HCT116 (cell line): ENCODE results near the gene ERGIC3. TPM values are rescaled to one million over a fixed set of nuclear protein-coding genes. Genes with fewer than 3 reads are reported as not detected.
A peak's percentile ranks its signal among the peaks of the same experiment; 100 is the strongest.
"Not testable (repeated sequence)": the region's sequence is repeated elsewhere in the genome, so short reads cannot be mapped to it uniquely, and the experiment has no call there.

Experiments used
- ATAC-seq: fragments of 200-7000 bp; cut with Tn5 transposase; 2 replicates; pipeline ENCODE4 v1.9.1; 2020; ENCODE audit warnings: mild to moderate bottlenecking, moderate library complexity
- BruUV-seq: library from RNA; stranded (reverse); fragments of 400-500 nt; replicated peaks from 2 replicates; lab custom pipeline; 2021; lab: Mats Ljungman, UMichigan
- CTCF ChIA-PET: fragments of 300-600 bp; sonication (Branson Sonifier 250); formaldehyde crosslinking; loops from one replicate; lab custom pipeline; 2021; ENCODE audit warnings: antibody characterized with exemption; lab: Charles Lee
- POLR2A ChIA-PET: fragments of 300-600, 350-600 bp; sonication (Branson Sonifier 250); formaldehyde crosslinking; loops from one replicate; lab custom pipeline; 2021; ENCODE audit warnings: antibody characterized with exemption; lab: Charles Lee
- RAD21 ChIA-PET, 2 experiments: fragments of 300-600 bp; sonication (Branson Sonifier 250); formaldehyde crosslinking; loops; one replicate each; lab custom pipeline; 2023; ENCODE audit warnings: low total read pairs in 2 of 2; ENCODE audit not compliant: uncharacterized antibody in 2 of 2, unreplicated experiment in 2 of 2, low non-redundant PET in 1 of 2; lab: Charles Lee
- DNase-seq: peaks from one replicate; pipeline ENCODE4 v3.0.0-alpha.2; 2010; ENCODE audit warnings: low read depth, low spot score
- H2AFZ ChIP-seq: fragments of 200-600 bp; shearing (Covaris generic), sonication (generic); 2 replicates; pipeline ENCODE4 v1.6.1; 2017; ENCODE audit warnings: low read depth, mixed run types, mixed read lengths, antibody characterized with exemption, low read length; ENCODE audit not compliant: poor library complexity, severe bottlenecking
- H3K27ac ChIP-seq: 2 replicates; pipeline ENCODE4 v1.5.1; 2012; ENCODE audit warnings: low read depth, low read length
- H3K27me3 ChIP-seq: fragments of 200-600 bp; sonication (generic); 2 replicates; pipeline ENCODE4 v1.6.1; 2016; ENCODE audit warnings: mixed run types, low read length, mixed read lengths; ENCODE audit not compliant: insufficient read depth
- H3K36me3 ChIP-seq, 2 experiments: fragments of 200-500 bp in 1 of 2; fragments of 200-600 bp in 1 of 2; sonication (Bioruptor generic) in 1 of 2; sonication (generic) in 1 of 2; 2 replicates each; pipeline versions ENCODE4 v1.5.1 to v1.6.1; 2014 to 2016; ENCODE audit warnings: low read length in 2 of 2, inconsistent platforms in 1 of 2, mixed read lengths in 1 of 2, mixed run types in 1 of 2; ENCODE audit not compliant: insufficient read depth in 2 of 2, control insufficient read depth in 1 of 2
- H3K4me1 ChIP-seq, 2 experiments: fragments of 200-600 bp in 1 of 2; sonication (generic) in 1 of 2; 2 replicates each; pipeline versions ENCODE4 v1.5.1 to v1.6.1; 2012 to 2017; ENCODE audit warnings: low read length in 2 of 2, inconsistent platforms in 1 of 2, mild to moderate bottlenecking in 1 of 2, mixed read lengths in 1 of 2, mixed run types in 1 of 2, moderate library complexity in 1 of 2; ENCODE audit not compliant: insufficient read depth in 2 of 2, control insufficient read depth in 1 of 2
- H3K4me2 ChIP-seq: fragments of 200-600 bp; sonication (generic); 2 replicates; pipeline ENCODE4 v1.6.1; 2017; ENCODE audit warnings: mixed run types, low read length, mixed read lengths
- H3K4me3 ChIP-seq, 2 experiments: fragments of 200-600 bp in 1 of 2; sonication (generic) in 1 of 2; replicated peaks in 1 of 2; 2 replicates each; pipeline ENCODE4 v1.5.1; 2011 to 2016; ENCODE audit warnings: low read length in 2 of 2, control low read depth in 1 of 2, low read depth in 1 of 2, mild to moderate bottlenecking in 1 of 2, mixed read lengths in 1 of 2, mixed run types in 1 of 2
- H3K79me2 ChIP-seq: fragments of 200-600 bp; sonication (generic); 2 replicates; pipeline ENCODE4 v1.6.1; 2017; ENCODE audit warnings: mild to moderate bottlenecking, mixed run types, low read length, moderate library complexity, mixed read lengths; ENCODE audit not compliant: insufficient read depth
- H3K9ac ChIP-seq: fragments of 200-600 bp; sonication (generic); 2 replicates; pipeline ENCODE4 v1.6.1; 2016; ENCODE audit warnings: low read length, mixed read lengths
- H3K9me2 ChIP-seq: fragments of 200-600 bp; sonication (generic), shearing (Covaris generic); 2 replicates; pipeline ENCODE4 v1.6.1; 2017; ENCODE audit warnings: mixed run types, mild to moderate bottlenecking, moderate library complexity; ENCODE audit not compliant: insufficient read depth
- H3K9me3 ChIP-seq, 2 experiments: fragments of 200-500 bp in 1 of 2; fragments of 200-600 bp in 1 of 2; sonication (Bioruptor generic) in 1 of 2; sonication (generic) in 1 of 2; 2 replicates each; pipeline ENCODE4 v1.6.1; 2014 to 2017; ENCODE audit warnings: low read length in 2 of 2, mixed read lengths in 2 of 2, inconsistent platforms in 1 of 2, low read depth in 1 of 2, mild to moderate bottlenecking in 1 of 2, mixed run types in 1 of 2, moderate library complexity in 1 of 2; ENCODE audit not compliant: control insufficient read depth in 1 of 2, insufficient read depth in 1 of 2
- H4K20me1 ChIP-seq: fragments of 200-600 bp; sonication (generic), shearing (Covaris generic); 2 replicates; pipeline ENCODE4 v1.6.1; 2017; ENCODE audit warnings: mixed run types, mild to moderate bottlenecking, moderate library complexity; ENCODE audit not compliant: insufficient read depth
- ELF1 ChIP-seq: IDR thresholded peaks from 2 replicates; pipeline ENCODE4 v1.6.1; 2012; ENCODE audit warnings: low read depth, borderline replicate concordance
- EZH2 ChIP-seq: fragments of 200-600 bp; sonication (generic); IDR thresholded peaks from 2 replicates; pipeline ENCODE4 v1.6.1; 2017; ENCODE audit warnings: antibody characterized with exemption, mixed run types
- EZH2phosphoT487 ChIP-seq: fragments of 200-600 bp; IDR thresholded peaks from 2 replicates; pipeline ENCODE4 v1.6.1; 2018; ENCODE audit warnings: antibody characterized with exemption, borderline replicate concordance
- FOSL1 ChIP-seq: IDR thresholded peaks from 2 replicates; pipeline ENCODE4 v1.6.1; 2012; ENCODE audit warnings: low read depth
- POLR2A ChIP-seq: IDR thresholded peaks from 2 replicates; pipeline ENCODE4 v1.7.0; 2011; ENCODE audit warnings: borderline replicate concordance; ENCODE audit not compliant: insufficient read depth, insufficient read length; ENCODE audit errors: extremely low read depth
- REST ChIP-seq: IDR thresholded peaks from 2 replicates; pipeline ENCODE4 v1.6.1; 2012; ENCODE audit warnings: low read depth
- SIN3A ChIP-seq: IDR thresholded peaks from 2 replicates; pipeline ENCODE4 v1.6.1; 2012; ENCODE audit warnings: low read depth
- intact Hi-C: fragments of 100-400 bp; cut with micrococcal nuclease; formaldehyde crosslinking; loops from 2 replicates; pipeline ENCODE4 v1.10.0; 2022
- total RNA-seq: library from RNA; stranded (reverse); gene quantifications from one replicate; pipeline ENCODE4 v1.2.1, GENCODE V29; 2021; ENCODE audit not compliant: unreplicated experiment
- TF ChIP-seq, protein P1 (sequence below), 3 experiments: fragments of 200-600 bp in 1 of 3; sonication (generic) in 1 of 3; IDR thresholded peaks in 2 of 3; conservative IDR thresholded peaks in 1 of 3; 2 replicates each; pipeline ENCODE4 v1.5.1; 2012 to 2017; ENCODE audit warnings: low read depth in 2 of 3, low read length in 2 of 3, antibody characterized with exemption in 1 of 3, borderline replicate concordance in 1 of 3, control low read depth in 1 of 3, mild to moderate bottlenecking in 1 of 3, mixed read lengths in 1 of 3, mixed run types in 1 of 3, moderate library complexity in 1 of 3; ENCODE audit not compliant: insufficient read depth in 1 of 3
- TF ChIP-seq, protein P2 (sequence below): IDR thresholded peaks from 2 replicates; pipeline ENCODE4 v1.6.1; 2011; ENCODE audit warnings: mild to moderate bottlenecking, low read length, moderate library complexity; ENCODE audit not compliant: insufficient replicate concordance; ENCODE audit errors: extremely low read depth

The ERGIC3 gene
- total RNA-seq, 1 experiment from 2014 or later, result 229 TPM

DNA sequence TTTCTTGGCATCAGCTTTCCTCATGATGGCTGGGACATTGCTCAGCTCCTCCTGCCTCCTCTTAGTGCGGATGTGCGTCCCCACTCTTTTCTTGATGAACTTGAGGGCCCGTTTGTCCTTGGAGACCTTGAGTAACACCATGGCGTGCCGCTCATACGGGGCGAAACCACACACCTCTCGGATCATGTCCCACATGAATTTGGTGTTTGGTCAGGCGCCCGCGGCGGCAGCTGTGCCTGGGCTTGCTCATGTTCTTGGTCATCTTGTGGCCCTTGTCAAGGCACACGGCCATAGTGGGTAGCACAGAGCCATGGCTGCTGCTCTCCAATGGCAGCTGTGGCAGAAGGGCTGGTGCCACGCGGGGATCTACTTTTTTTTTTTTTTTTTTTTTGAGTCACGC, 2.6 kb downstream of the ERGIC3 start (continued):
- TF ChIP-seq, protein P1, sequence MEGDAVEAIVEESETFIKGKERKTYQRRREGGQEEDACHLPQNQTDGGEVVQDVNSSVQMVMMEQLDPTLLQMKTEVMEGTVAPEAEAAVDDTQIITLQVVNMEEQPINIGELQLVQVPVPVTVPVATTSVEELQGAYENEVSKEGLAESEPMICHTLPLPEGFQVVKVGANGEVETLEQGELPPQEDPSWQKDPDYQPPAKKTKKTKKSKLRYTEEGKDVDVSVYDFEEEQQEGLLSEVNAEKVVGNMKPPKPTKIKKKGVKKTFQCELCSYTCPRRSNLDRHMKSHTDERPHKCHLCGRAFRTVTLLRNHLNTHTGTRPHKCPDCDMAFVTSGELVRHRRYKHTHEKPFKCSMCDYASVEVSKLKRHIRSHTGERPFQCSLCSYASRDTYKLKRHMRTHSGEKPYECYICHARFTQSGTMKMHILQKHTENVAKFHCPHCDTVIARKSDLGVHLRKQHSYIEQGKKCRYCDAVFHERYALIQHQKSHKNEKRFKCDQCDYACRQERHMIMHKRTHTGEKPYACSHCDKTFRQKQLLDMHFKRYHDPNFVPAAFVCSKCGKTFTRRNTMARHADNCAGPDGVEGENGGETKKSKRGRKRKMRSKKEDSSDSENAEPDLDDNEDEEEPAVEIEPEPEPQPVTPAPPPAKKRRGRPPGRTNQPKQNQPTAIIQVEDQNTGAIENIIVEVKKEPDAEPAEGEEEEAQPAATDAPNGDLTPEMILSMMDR (IDR thresholded peaks at IDR 0.05 in 2 of 3, conservative IDR thresholded peaks at IDR 0.05 in 1 of 3; ENCODE audit: borderline replicate concordance in 1 of 3, insufficient read depth in 1 of 3, low read depth in 2 of 3, low read length in 2 of 3), result no peak
- no peak for TF ChIP-seq ELF1

- peaks cover 17 to 19% of the 10 kb centered on the region in 2 experiments for H3K36me3 ChIP-seq
- H3K27ac ChIP-seq, RAD21 ChIA-PET, H3K9me3 ChIP-seq, BruUV-seq, DNase-seq, H3K27me3 ChIP-seq, ATAC-seq, H3K9me2 ChIP-seq, H3K4me3 ChIP-seq, CTCF ChIA-PET, H3K79me2 ChIP-seq, H4K20me1 ChIP-seq, POLR2A ChIA-PET, H3K9ac ChIP-seq, H2AFZ ChIP-seq: not testable (repeated sequence)
- H3K4me1 ChIP-seq, result peaks cover 9 to 26% of the 10 kb centered on the region in 2 experiments
- H3K4me2 ChIP-seq, result peak overlapping the region; percentile 9; the same call in 1 of the 2 replicates
- intact Hi-C loops, result loop anchor here (5.0 kb wide), 2 partner anchors 62 to 72 kb away; partner anchors contain the start of gene SPAG4
Observed at GRCh38 chr20:35544941-35545340, 3.1 kb downstream of the ERGIC3 start.

DNA sequence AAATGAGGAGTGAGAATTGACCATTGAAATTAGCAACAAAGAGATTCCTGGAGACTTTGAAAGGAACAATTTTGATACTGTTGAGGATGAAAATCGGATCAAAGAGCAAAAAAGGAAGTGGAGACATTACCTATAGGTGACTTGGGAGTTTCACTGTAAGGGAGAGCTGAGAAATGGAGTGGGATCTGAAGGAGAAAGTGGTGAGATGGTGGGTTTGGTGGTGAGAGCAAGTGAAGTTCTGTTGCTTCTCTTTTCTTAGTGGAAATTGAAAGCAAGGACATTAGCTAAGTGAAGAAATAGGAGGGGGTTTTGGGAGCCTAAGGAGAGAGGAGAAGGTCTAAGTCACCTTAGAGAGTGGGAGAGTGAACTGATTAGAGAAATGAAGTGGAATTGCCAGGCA, 4.2 kb downstream of the ERGIC3 start:
- Histone ChIP-seq H3K9me3 (no peaks in the 10 kb centered on the region), H3K9me2 (no peaks in the 10 kb centered on the region)
- POLR2A ChIA-PET, result no interaction called here
- no peak for ATAC-seq
- no peak for TF ChIP-seq SIN3A
- TF ChIP-seq FOSL1, result no peak
- no peak for TF ChIP-seq REST
- TF ChIP-seq EZH2, result no peak
- TF ChIP-seq EZH2phosphoT487, result no peak
- TF ChIP-seq, protein P2, sequence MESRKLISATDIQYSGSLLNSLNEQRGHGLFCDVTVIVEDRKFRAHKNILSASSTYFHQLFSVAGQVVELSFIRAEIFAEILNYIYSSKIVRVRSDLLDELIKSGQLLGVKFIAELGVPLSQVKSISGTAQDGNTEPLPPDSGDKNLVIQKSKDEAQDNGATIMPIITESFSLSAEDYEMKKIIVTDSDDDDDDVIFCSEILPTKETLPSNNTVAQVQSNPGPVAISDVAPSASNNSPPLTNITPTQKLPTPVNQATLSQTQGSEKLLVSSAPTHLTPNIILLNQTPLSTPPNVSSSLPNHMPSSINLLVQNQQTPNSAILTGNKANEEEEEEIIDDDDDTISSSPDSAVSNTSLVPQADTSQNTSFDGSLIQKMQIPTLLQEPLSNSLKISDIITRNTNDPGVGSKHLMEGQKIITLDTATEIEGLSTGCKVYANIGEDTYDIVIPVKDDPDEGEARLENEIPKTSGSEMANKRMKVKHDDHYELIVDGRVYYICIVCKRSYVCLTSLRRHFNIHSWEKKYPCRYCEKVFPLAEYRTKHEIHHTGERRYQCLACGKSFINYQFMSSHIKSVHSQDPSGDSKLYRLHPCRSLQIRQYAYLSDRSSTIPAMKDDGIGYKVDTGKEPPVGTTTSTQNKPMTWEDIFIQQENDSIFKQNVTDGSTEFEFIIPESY, result no peak
- TF ChIP-seq POLR2A, result no peak
- TF ChIP-seq, all 23 proteins: peak for 0
- H3K4me3 ChIP-seq, result no peak overlapping the region
- no peak overlapping the region for H3K4me2 ChIP-seq
- H3K27ac ChIP-seq, result no peak overlapping the region
- peaks cover 9 to 25% of the 10 kb centered on the region in 2 experiments for H3K4me1 ChIP-seq
- ChIA-PET RAD21 (no interaction called here), CTCF (no interaction called here)
- no peak overlapping the region for H3K9ac ChIP-seq
- H3K36me3 ChIP-seq, result peaks cover 20 to 23% of the 10 kb centered on the region in 2 experiments
- H4K20me1 ChIP-seq, result no peaks in the 10 kb centered on the region
- H3K27me3 ChIP-seq, result no peaks in the 10 kb centered on the region
- H3K79me2 ChIP-seq, result peaks cover 10% of the 10 kb centered on the region
- BruUV-seq, result no TSS peak
- H2AFZ ChIP-seq, result no peak overlapping the region
- DNase-seq, result no peak
- intact Hi-C loops, result loop anchor here (5.0 kb wide), 1 partner anchor 61 kb away; no protein-coding TSS in a partner anchor
